Smooth muscle cell (in vitro differentiated cells): ENCODE data around the gene LRBA. TPM values are rescaled to one million over a fixed set of nuclear protein-coding genes. Genes with fewer than 3 reads are reported as not detected.
A peak's percentile ranks its signal among the peaks of the same experiment; 100 is the strongest.
"Not testable (repeated sequence)": the region's sequence is repeated elsewhere in the genome, so short reads cannot be mapped to it uniquely, and the experiment has no call there.

Experiments
- DNase-seq: peaks from one replicate; lab custom pipeline; 2025; ENCODE audit not compliant: unreplicated experiment; lab: John Stamatoyannopoulos, UW
- H2AFZ ChIP-seq: fragments of 200-600 bp; sonication (generic); 2 replicates; pipeline ENCODE4 v1.6.0; 2016; ENCODE audit warnings: antibody characterized with exemption, low read depth, mild to moderate bottlenecking
- H3F3A ChIP-seq: fragments of 200-600 bp; sonication (generic); 2 replicates; pipeline ENCODE4 v1.6.0; 2017; ENCODE audit warnings: antibody characterized with exemption, low read depth
- H3K27ac ChIP-seq: fragments of 200-600 bp; sonication (generic); 2 replicates; pipeline ENCODE4 v1.5.1; 2016; ENCODE audit warnings: low read depth, mild to moderate bottlenecking
- H3K27me3 ChIP-seq: fragments of 200-600 bp; sonication (generic); 2 replicates; pipeline ENCODE4 v1.6.1; 2016; ENCODE audit warnings: low read depth, mild to moderate bottlenecking
- H3K36me3 ChIP-seq: fragments of 200-600 bp; sonication (generic); 2 replicates; pipeline ENCODE4 v1.5.1; 2016; ENCODE audit warnings: low read depth
- H3K4me1 ChIP-seq: fragments of 200-600 bp; sonication (generic); 2 replicates; pipeline ENCODE4 v1.5.1; 2016; ENCODE audit warnings: low read depth
- H3K4me2 ChIP-seq: fragments of 200-600 bp; sonication (generic); 2 replicates; pipeline ENCODE4 v1.6.0; 2016; ENCODE audit warnings: mild to moderate bottlenecking
- H3K4me3 ChIP-seq: fragments of 200-600 bp; sonication (generic); 2 replicates; pipeline ENCODE4 v1.5.1; 2016; ENCODE audit warnings: mild to moderate bottlenecking
- H3K79me2 ChIP-seq: fragments of 200-600 bp; sonication (generic); 2 replicates; pipeline ENCODE4 v1.6.0; 2016; ENCODE audit warnings: low read depth, mild to moderate bottlenecking
- H3K9ac ChIP-seq: fragments of 200-600 bp; sonication (generic); 2 replicates; pipeline ENCODE4 v1.6.0; 2016; ENCODE audit warnings: low read depth
- H3K9me3 ChIP-seq: fragments of 200-600 bp; sonication (generic); replicated peaks from 2 replicates; pipeline ENCODE4 v1.5.1; 2016; ENCODE audit warnings: low read depth
- H4K20me1 ChIP-seq: fragments of 200-600 bp; sonication (generic); 2 replicates; pipeline ENCODE4 v1.6.0; 2016; ENCODE audit warnings: low read depth
- WGBS: methylation state at CpG from one replicate; pipeline ENCODE4 v1.1.7; 2016; ENCODE audit warnings: low lambda C conversion rate; 5-methylcytosine and 5-hydroxymethylcytosine counted together
- polyA plus RNA-seq: library from polyadenylated mRNA; unstranded; fragments of >200 nt; fragmentation: Nextera tagmentation; extraction: Ambion mirVana; gene quantifications from 2 replicates; pipeline ENCODE4 v1.2.1, GENCODE V29; 2016
- total RNA-seq: library from RNA; depleted of rRNA; stranded (reverse); fragments of >200 nt; gene quantifications from 2 replicates; pipeline ENCODE4 v1.2.3, GENCODE V29; 2014
- TF ChIP-seq, protein P1 (sequence below): fragments of 200-600 bp; sonication (generic); IDR thresholded peaks from 2 replicates; pipeline ENCODE4 v1.5.1; 2017; ENCODE audit warnings: borderline replicate concordance, mild to moderate bottlenecking, antibody characterized with exemption; ENCODE audit not compliant: insufficient read depth, poor library complexity, severe bottlenecking

Gene LRBA
- total and polyA plus RNA-seq, 2 experiments from 2014 or later: 1.6 to 26.2 TPM

DNA sequence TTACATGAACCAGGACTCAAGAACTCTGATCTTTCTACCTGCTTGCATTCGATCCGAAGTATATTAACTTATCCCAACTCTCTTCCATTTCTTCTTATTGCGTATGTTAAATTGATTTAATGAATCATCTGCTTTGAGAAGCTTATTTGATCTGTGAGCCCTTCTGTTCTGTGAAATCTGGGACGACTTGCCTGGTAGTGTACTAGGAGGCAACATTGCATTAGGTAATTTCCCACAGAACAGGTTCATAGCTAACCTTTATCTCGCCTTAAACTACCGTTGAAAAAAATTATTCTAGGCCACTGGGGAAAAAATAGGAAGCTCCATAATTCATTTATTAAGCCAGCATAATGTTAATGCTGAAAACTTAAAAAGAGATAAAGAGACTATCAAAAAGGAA lies 500.4 kb downstream of the LRBA start:
- 96% methylated on average over 6 of the region's 6 CpGs for WGBS
- Histone ChIP-seq H3K36me3 (no peaks in the 10 kb centered on the region), H3K27me3 (no peaks in the 10 kb centered on the region), H3K4me2 (no peak overlapping the region), H2AFZ (no peak overlapping the region), H3K9ac (no peak overlapping the region), H3K4me1 (no peaks in the 10 kb centered on the region), H3K27ac (no peak overlapping the region), H3K4me3 (no peak overlapping the region), H3K79me2 (no peaks in the 10 kb centered on the region), H3F3A (no peaks in the 10 kb centered on the region), H4K20me1 (no peaks in the 10 kb centered on the region), H3K9me3 (no peaks in the 10 kb centered on the region)
- TF ChIP-seq, protein P1, sequence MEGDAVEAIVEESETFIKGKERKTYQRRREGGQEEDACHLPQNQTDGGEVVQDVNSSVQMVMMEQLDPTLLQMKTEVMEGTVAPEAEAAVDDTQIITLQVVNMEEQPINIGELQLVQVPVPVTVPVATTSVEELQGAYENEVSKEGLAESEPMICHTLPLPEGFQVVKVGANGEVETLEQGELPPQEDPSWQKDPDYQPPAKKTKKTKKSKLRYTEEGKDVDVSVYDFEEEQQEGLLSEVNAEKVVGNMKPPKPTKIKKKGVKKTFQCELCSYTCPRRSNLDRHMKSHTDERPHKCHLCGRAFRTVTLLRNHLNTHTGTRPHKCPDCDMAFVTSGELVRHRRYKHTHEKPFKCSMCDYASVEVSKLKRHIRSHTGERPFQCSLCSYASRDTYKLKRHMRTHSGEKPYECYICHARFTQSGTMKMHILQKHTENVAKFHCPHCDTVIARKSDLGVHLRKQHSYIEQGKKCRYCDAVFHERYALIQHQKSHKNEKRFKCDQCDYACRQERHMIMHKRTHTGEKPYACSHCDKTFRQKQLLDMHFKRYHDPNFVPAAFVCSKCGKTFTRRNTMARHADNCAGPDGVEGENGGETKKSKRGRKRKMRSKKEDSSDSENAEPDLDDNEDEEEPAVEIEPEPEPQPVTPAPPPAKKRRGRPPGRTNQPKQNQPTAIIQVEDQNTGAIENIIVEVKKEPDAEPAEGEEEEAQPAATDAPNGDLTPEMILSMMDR: no peak
- no peak for DNase-seq

DNA sequence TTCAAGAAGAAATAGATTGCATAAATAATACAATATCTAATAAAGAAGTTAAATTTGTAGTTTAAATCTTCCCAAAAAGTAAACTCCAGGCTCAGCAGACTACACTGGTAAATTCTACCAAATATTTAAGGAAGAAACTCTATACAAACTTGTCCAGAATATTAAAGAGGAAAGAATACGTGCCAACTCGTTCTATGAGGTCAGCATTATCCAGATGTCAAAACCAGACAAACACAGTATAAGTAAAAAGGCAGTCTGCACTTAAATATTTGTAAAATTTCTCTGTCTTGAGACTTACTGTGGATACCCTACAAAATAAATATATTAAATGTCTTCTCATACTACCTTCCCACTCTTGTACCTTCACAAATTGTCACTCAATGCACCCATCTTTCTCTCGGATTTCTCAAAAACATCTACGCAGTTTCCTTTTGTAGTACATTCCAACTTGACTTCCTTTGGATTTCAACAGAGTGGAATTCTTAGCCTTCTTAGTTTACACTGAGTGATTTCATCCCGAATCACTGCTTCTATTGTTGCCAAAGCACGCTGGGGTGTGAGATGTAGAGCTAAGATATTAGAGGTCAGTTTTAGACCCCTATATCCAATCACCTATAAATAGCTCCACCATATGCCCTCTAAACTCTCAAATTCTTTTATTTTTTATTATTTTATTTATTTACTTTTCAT lies 504.8 kb downstream of the LRBA start:
- Histone ChIP-seq H3K36me3 (no peaks in the 10 kb centered on the region), H3K79me2 (no peaks in the 10 kb centered on the region), H2AFZ (no peak overlapping the region), H3K4me2 (no peak overlapping the region), H3K27me3 (no peaks in the 10 kb centered on the region), H3K27ac (peak overlapping the region; percentile 0), H3K4me1 (no peaks in the 10 kb centered on the region), H3F3A (no peaks in the 10 kb centered on the region), H3K9ac (no peak overlapping the region), H4K20me1 (no peaks in the 10 kb centered on the region), H3K4me3 (no peak overlapping the region), H3K9me3 (no peaks in the 10 kb centered on the region)
- no peak for DNase-seq
- TF ChIP-seq, protein P1: no peak
- WGBS: 66% methylated on average over 6 of the region's 6 CpGs

DNA sequence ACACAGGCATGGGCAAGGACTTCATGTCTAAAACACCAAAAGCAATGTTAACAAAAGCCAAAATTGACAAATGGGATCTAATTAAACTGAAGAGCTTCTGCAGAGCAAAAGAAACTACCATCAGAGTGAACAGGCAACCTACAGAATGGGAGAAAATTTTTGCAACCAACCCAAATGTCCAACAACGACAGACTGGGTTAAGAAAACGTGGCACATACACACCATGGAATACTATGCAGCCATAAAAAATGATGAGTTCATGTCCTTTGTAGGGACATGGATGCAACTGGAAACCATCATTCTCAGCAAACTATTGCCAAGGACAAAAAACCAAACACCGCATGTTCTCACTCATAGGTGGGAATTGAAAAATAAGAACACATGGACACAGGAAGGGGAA lies 507.4 kb downstream of the LRBA start:
- H2AFZ ChIP-seq, H3K4me1 ChIP-seq, H4K20me1 ChIP-seq, H3K27ac ChIP-seq, H3K9me3 ChIP-seq, H3K36me3 ChIP-seq, H3K27me3 ChIP-seq, H3K4me3 ChIP-seq, H3K4me2 ChIP-seq, H3K79me2 ChIP-seq, H3K9ac ChIP-seq, DNase-seq, H3F3A ChIP-seq: not testable (repeated sequence)
- WGBS: 99% methylated on average over 3 of the region's 3 CpGs

DNA sequence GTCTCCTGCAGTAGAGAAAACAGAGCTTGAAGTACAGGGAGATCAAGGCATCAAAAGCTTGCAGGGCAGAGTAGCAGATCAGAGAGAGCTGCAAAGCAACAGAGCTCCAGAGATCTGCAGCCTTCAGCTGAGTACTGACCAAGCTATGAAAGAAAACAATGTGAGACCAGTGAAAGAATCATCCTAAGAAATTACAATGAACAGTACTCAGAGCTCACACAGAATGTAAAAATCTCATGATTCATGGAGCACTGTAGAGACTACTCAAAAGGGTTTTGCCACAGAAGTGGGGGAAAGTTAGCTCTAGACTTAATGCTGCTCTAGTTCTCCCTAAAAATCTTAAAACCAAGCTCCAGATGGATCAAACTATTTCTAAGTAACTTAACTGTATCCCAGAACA lies 513.1 kb downstream of the LRBA start:
- no peaks in the 10 kb centered on the region for H3F3A ChIP-seq
- no peak overlapping the region for H3K27ac ChIP-seq
- H3K4me3 ChIP-seq: no peak overlapping the region
- H3K4me2 ChIP-seq: no peak overlapping the region
- no peaks in the 10 kb centered on the region for H4K20me1 ChIP-seq
- H3K79me2 ChIP-seq: no peaks in the 10 kb centered on the region
- TF ChIP-seq, protein P1: no peak
- no peaks in the 10 kb centered on the region for H3K27me3 ChIP-seq
- no peaks in the 10 kb centered on the region for H3K9me3 ChIP-seq
- H3K36me3 ChIP-seq: no peaks in the 10 kb centered on the region
- no peak overlapping the region for H2AFZ ChIP-seq
- H3K4me1 ChIP-seq: no peaks in the 10 kb centered on the region
- no peak for DNase-seq
- H3K9ac ChIP-seq: no peak overlapping the region
